Amygdala (tissue), 56 donors: ENCODE measurements around the gene HBQ1.
A peak's percentile ranks its signal among the peaks of the same experiment; 100 is the strongest.
"Not testable (repeated sequence)": the region's sequence is repeated elsewhere in the genome, so short reads cannot be mapped to it uniquely, and the experiment has no call there.

Experiments used
- DNase-seq, 56 donors: peaks; one replicate each; lab custom pipeline; 2025; lab: John Stamatoyannopoulos, UW

Gene HBQ1

GRCh38 chr16:180101-180675 is at the start of gene HBQ1:
Gene HBQ1 (plus strand): TSS chr16:180459. CDS start chr16:180487, 28 bp downstream.
- peak in 4 of 56 donors; percentile 1 to 41 (median 20) for DNase-seq

- no peak for DNase-seq
Measured at GRCh38 chr16:130533-131173, 49.6 kb upstream of the HBQ1 start.

GRCh38 chr16:132120-132519 is 48.1 kb upstream of the HBQ1 start:
- no peak for DNase-seq

GRCh38 chr16:133716-134115 is 46.5 kb upstream of the HBQ1 start:
- DNase-seq, result no peak

GRCh38 chr16:138049-138417 is 42.2 kb upstream of the HBQ1 start:
- peak in 6 of 56 donors; percentile 7 to 49 (median 16) for DNase-seq

- no peak for DNase-seq
Measured at GRCh38 chr16:140175-140857, 39.9 kb upstream of the HBQ1 start.

- DNase-seq, result peak in 17 of 56 donors; percentile 8 to 39 (median 15)
Measured at GRCh38 chr16:142405-142967, 37.8 kb upstream of the HBQ1 start.

GRCh38 chr16:143047-143446 is 37.2 kb upstream of the HBQ1 start:
- no peak for DNase-seq

- DNase-seq, result no peak
Measured at GRCh38 chr16:143456-143855, 36.8 kb upstream of the HBQ1 start.

- no peak for DNase-seq
Measured at GRCh38 chr16:144797-145252, 35.4 kb upstream of the HBQ1 start.

GRCh38 chr16:146646-147045 is 33.6 kb upstream of the HBQ1 start:
- DNase-seq, result no peak

- no peak for DNase-seq
Measured at GRCh38 chr16:149024-149660, 31.1 kb upstream of the HBQ1 start.

- DNase-seq, result no peak
Measured at GRCh38 chr16:152141-153128, 27.8 kb upstream of the HBQ1 start, which contains the start of gene HBZ. Gene HBZ (plus strand): TSS chr16:152644. CDS start chr16:152910, 266 bp downstream.

- DNase-seq, result not testable (repeated sequence)
Measured at GRCh38 chr16:153129-153521, 27.1 kb upstream of the HBQ1 start.

GRCh38 chr16:153550-154216 is 26.6 kb upstream of the HBQ1 start:
- not testable (repeated sequence) for DNase-seq

GRCh38 chr16:154217-155030 is 25.8 kb upstream of the HBQ1 start:
- peak in 9 of 56 donors; percentile 5 to 27 (median 12) for DNase-seq

GRCh38 chr16:155031-155398 is 25.2 kb upstream of the HBQ1 start:
- no peak for DNase-seq

- no peak for DNase-seq
Measured at GRCh38 chr16:159136-159849, 21.0 kb upstream of the HBQ1 start.
